ENCODE data around the gene MAVS.

- TF ChIP-seq EZH2 (IDR thresholded peaks at IDR 0.05; ENCODE audit: borderline replicate concordance) (no peak), CTCF (IDR thresholded peaks at IDR 0.05; ENCODE audit: poor library complexity) (no peak)
These were observed 43.3 kb upstream of the MAVS start for GRCh38 chr20:3803289-3803688.

Data from hepatocyte (in vitro differentiated cells).